ENCODE data around the gene TRPM2. TPM values are rescaled to one million over a fixed set of nuclear protein-coding genes. Genes with fewer than 3 reads are reported as not detected.

TRPM2 gene
- total RNA-seq, 1 experiment from 2014 or later: 11.0 TPM

GRCh38 chr21:44331209-44331608, 22.2 kb upstream of the TRPM2 start:
- no peaks in the 10 kb centered on the region for H3K4me1 Mint-ChIP-seq (ENCODE audit: insufficient read depth, unreplicated experiment)
- no peak overlapping the region for H3K4me3 Mint-ChIP-seq (ENCODE audit: unreplicated experiment)
- no peak for DNase-seq (ENCODE audit: unreplicated experiment)
- intact Hi-C loops (cut with micrococcal nuclease): no loop called here
- TF ChIP-seq CTCF (IDR thresholded peaks at IDR 0.05; ENCODE audit: unreplicated experiment): no peak
- H3K9me3 Mint-ChIP-seq (ENCODE audit: unreplicated experiment): no peaks in the 10 kb centered on the region
- POLR2A ChIA-PET: no interaction called here
- no TSS peak for BruUV-seq (replicated peaks)
- peaks cover 16% of the 10 kb centered on the region for H3K36me3 Mint-ChIP-seq (ENCODE audit: insufficient read depth, unreplicated experiment)
- no peak overlapping the region for H3K27ac Mint-ChIP-seq (ENCODE audit: low read depth, unreplicated experiment)
- CTCF ChIA-PET: interaction anchor here (0.7 kb wide), 2 partner anchors 237 to 290 kb away, joined by 3 read pairs; no protein-coding TSS in a partner anchor
- no peaks in the 10 kb centered on the region for H3K27me3 Mint-ChIP-seq (ENCODE audit: insufficient read depth, unreplicated experiment)

- no TSS peak for BruUV-seq (replicated peaks)
- peak; percentile 26 for DNase-seq (ENCODE audit: unreplicated experiment)
- H3K4me1 Mint-ChIP-seq (ENCODE audit: insufficient read depth, unreplicated experiment): no peaks in the 10 kb centered on the region
- peaks cover 16% of the 10 kb centered on the region for H3K36me3 Mint-ChIP-seq (ENCODE audit: insufficient read depth, unreplicated experiment)
- TF ChIP-seq CTCF (IDR thresholded peaks at IDR 0.05; ENCODE audit: unreplicated experiment): no peak
- no peaks in the 10 kb centered on the region for H3K27me3 Mint-ChIP-seq (ENCODE audit: insufficient read depth, unreplicated experiment)
- H3K4me3 Mint-ChIP-seq (ENCODE audit: unreplicated experiment): no peak overlapping the region
- ChIA-PET POLR2A (no interaction called here), CTCF (no interaction called here)
- intact Hi-C loops (cut with micrococcal nuclease): no loop called here
- H3K9me3 Mint-ChIP-seq (ENCODE audit: unreplicated experiment): no peaks in the 10 kb centered on the region
- no peak overlapping the region for H3K27ac Mint-ChIP-seq (ENCODE audit: low read depth, unreplicated experiment)
Measured at GRCh38 chr21:44331650-44332307, 21.6 kb upstream of the TRPM2 start.

GRCh38 chr21:44332383-44332782, 21.0 kb upstream of the TRPM2 start:
- Mint-ChIP-seq H3K4me1 (ENCODE audit: insufficient read depth, unreplicated experiment) (no peaks in the 10 kb centered on the region), H3K27ac (ENCODE audit: low read depth, unreplicated experiment) (no peak overlapping the region), H3K36me3 (ENCODE audit: insufficient read depth, unreplicated experiment) (peaks cover 16% of the 10 kb centered on the region), H3K27me3 (ENCODE audit: insufficient read depth, unreplicated experiment) (no peaks in the 10 kb centered on the region), H3K4me3 (ENCODE audit: unreplicated experiment) (no peak overlapping the region), H3K9me3 (ENCODE audit: unreplicated experiment) (no peaks in the 10 kb centered on the region)
- intact Hi-C loops (cut with micrococcal nuclease): no loop called here
- TF ChIP-seq CTCF (IDR thresholded peaks at IDR 0.05; ENCODE audit: unreplicated experiment): no peak
- DNase-seq (ENCODE audit: unreplicated experiment): no peak
- no TSS peak for BruUV-seq (replicated peaks)
- ChIA-PET POLR2A (no interaction called here), CTCF (no interaction called here)

- ChIA-PET POLR2A (interaction anchor here (0.6 kb wide), 1 partner anchor 9 kb away, joined by 3 read pairs; no protein-coding TSS in a partner anchor), CTCF (no interaction called here)
- no TSS peak for BruUV-seq (replicated peaks)
- intact Hi-C loops (cut with micrococcal nuclease): no loop called here
- Mint-ChIP-seq H3K36me3 (ENCODE audit: insufficient read depth, unreplicated experiment) (peaks cover 16% of the 10 kb centered on the region), H3K4me1 (ENCODE audit: insufficient read depth, unreplicated experiment) (no peaks in the 10 kb centered on the region), H3K4me3 (ENCODE audit: unreplicated experiment) (no peak overlapping the region), H3K27me3 (ENCODE audit: insufficient read depth, unreplicated experiment) (no peaks in the 10 kb centered on the region), H3K9me3 (ENCODE audit: unreplicated experiment) (no peaks in the 10 kb centered on the region), H3K27ac (ENCODE audit: low read depth, unreplicated experiment) (no peak overlapping the region)
- DNase-seq (ENCODE audit: unreplicated experiment): no peak
- no peak for TF ChIP-seq CTCF (IDR thresholded peaks at IDR 0.05; ENCODE audit: unreplicated experiment)
Measured at GRCh38 chr21:44332965-44333364, 20.5 kb upstream of the TRPM2 start.

Measured in MCF 10A (cell line).